C4-2B (cell line): Measurements from ENCODE around the gene BTLA.

Experiments
- H3K27ac ChIP-seq: fragments of 450-650 bp; 2 replicates; pipeline ENCODE4 v1.5.1; 2017
- ZFX ChIP-seq: fragments of 450-650 bp; IDR thresholded peaks from 2 replicates; pipeline ENCODE4 v1.6.1; 2017
- TF ChIP-seq, protein P1 (sequence below): fragments of 450-650 bp; conservative IDR thresholded peaks from 2 replicates; pipeline ENCODE4 v1.5.1; 2017; ENCODE audit warnings: mild to moderate bottlenecking

Gene BTLA

DNA sequence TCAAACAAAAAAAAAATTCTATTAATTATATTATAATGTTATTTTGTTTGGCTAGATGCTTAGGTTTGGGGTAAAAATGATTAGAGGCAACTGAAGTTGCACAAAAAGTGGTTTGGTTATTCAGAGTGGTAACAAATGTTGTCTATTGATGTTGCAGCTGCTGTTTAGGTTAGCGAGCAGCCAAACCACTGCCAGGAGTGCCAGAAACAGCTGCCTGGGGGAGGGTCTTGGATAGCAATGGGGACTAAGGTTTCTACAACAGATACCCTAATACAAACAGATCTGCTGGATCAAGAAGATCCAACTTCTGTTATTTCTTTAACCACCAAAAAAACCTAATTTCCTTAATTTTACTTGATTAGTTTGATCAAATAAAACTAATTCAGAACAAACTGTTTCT is 26.6 kb downstream of the BTLA start:
- no peak overlapping the region for H3K27ac ChIP-seq
- TF ChIP-seq, protein P1, sequence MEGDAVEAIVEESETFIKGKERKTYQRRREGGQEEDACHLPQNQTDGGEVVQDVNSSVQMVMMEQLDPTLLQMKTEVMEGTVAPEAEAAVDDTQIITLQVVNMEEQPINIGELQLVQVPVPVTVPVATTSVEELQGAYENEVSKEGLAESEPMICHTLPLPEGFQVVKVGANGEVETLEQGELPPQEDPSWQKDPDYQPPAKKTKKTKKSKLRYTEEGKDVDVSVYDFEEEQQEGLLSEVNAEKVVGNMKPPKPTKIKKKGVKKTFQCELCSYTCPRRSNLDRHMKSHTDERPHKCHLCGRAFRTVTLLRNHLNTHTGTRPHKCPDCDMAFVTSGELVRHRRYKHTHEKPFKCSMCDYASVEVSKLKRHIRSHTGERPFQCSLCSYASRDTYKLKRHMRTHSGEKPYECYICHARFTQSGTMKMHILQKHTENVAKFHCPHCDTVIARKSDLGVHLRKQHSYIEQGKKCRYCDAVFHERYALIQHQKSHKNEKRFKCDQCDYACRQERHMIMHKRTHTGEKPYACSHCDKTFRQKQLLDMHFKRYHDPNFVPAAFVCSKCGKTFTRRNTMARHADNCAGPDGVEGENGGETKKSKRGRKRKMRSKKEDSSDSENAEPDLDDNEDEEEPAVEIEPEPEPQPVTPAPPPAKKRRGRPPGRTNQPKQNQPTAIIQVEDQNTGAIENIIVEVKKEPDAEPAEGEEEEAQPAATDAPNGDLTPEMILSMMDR = no peak
- TF ChIP-seq ZFX = no peak

DNA sequence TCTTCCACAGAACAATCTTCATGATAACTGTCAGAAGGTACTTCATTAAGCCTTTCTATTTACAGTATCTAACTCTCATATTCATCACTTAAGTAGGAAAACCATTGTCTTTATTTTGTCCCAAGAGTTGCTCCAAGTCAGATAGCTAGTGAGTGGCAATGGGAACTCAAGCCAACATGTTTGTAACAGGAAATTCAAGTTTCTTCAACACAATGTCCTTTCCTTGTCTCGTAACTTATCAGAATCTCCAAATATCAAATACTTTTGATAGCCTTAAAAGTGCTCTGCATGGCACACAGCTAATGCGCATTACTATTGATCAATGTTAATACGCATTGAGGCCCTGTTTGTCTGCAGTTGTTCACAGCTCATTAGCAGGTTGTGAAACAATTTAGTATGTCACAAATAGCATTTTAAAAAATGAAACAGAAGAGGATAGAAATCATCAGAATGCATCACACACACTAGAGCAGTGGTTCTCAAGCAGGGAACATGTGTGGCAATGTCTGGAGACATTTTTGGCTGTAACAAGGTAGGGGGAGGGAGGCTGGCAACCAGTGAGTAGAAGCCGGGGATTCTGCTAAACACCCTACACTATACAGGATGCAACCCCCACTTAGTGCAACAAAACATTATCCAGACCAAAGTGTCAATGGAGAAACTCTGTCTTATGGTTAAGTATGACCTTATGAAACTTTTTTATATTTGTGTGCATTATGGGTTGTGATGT is 27.5 kb downstream of the BTLA start:
- no peak overlapping the region for H3K27ac ChIP-seq
- TF ChIP-seq, protein P1 = no peak

DNA sequence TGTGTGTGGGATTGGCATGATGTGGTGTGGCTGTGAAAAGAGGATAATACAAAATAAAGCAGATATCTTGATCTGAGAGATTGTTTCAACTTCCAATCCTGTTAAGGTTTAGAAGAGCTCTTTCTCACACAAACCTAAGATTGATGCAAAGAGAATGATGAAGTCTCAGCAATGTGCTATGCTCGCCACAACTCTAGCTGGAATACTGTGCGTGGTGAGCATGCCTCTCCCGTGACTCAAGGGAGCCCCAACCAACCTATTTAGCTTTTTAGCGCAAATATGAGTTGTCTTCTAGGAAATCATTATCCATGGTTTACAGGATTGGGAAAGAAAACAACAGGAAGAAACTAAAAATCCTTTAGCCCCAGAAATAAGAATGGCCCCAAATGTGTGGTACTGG is 28.5 kb downstream of the BTLA start:
- H3K27ac ChIP-seq = no peak overlapping the region
- TF ChIP-seq ZFX = no peak
- TF ChIP-seq, protein P1 = no peak

DNA sequence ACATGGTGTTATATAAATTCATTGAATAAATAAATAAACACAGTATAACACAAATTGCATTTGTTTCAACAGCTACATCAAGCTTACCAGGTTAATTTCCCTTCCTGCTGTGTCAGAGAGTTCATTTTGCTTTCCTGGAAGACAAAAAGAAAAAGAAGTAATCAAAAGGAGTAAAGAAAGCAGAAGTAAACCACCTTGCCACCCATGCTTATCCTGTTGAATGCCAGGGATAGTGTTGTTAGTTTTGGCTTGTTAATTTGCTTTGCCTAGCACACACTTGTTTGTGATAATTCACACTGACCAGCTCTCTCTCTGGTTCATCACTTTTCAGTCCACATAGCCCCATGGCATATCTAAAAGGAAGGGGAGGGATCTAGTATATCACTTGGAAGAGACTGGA is 29.6 kb downstream of the BTLA start:
- H3K27ac ChIP-seq = no peak overlapping the region
- TF ChIP-seq ZFX = no peak
- TF ChIP-seq, protein P1 = no peak

DNA sequence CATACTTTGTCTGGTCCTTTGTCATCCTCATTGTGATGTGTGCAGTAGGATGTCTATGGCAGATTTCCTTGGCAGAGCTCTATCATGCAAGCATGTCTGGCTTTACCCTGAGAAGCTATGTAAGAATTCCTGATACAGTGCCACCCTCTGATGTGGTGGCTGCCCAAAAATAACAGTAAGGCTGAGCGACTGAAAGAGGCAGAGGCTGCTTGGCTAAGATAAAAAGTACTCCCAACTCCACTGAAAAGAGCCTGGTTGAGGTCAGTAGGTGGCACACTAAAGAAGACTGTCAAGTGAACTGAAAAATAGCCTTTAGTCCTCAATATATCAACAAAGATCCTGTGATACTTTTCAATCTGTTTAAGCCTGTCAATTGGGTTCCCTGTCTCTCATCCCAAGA is 31.7 kb downstream of the BTLA start:
- TF ChIP-seq, protein P1 = no peak
- no peak for TF ChIP-seq ZFX
- no peak overlapping the region for H3K27ac ChIP-seq

DNA sequence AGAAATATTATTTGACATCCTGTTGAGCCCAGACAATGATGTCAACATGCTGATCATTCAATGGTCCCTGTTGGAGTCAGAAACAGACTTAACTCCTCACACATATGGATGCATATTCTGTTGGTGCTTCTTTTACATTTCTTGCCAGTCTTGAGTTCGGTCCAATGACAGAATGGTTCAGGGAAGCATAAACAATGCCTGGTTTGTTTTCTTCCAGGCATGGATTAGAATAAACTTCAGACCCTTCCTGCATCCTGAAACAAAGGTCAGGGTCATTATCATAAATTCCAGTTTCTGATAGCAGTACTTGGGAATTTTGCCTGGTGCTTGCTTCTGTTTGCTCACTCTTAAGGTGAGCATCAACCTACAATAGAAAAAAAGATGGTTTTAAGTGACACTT is 33.3 kb downstream of the BTLA start:
- TF ChIP-seq, protein P1 = no peak
- TF ChIP-seq ZFX = no peak
- H3K27ac ChIP-seq = no peak overlapping the region

DNA sequence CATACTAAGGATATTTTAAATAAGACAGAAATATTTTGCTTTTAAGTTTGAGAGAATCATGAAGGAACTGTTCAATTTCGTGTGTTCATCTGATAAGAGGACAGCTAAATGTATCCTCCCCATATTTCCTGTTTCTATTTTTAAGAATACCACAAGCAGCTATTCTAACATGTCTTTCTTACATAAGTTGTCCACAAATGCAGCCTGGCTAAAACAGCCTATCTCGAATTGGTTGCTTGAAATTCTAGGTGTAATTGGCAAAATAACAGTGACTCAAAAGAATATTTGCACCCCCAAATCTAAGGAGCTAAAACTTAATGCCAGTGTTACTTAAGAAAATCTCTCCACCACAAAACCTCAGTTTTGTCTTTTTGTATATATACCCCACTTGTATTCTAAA is 35.0 kb downstream of the BTLA start:
- H3K27ac ChIP-seq = no peak overlapping the region
- TF ChIP-seq ZFX = no peak
- TF ChIP-seq, protein P1 = no peak
